Trophoblast cell (in vitro differentiated cells and primary cell): ENCODE measurements around the gene MUC5B.

ENCODE experiments used
- DNase-seq, 2 donors: peaks; one replicate each; pipeline ENCODE4 v3.0.0-alpha.2; 2016
- H2AFZ ChIP-seq: 2 replicates; pipeline ENCODE4 v1.6.1; 2013; ENCODE audit warnings: low read length, moderate library complexity, mild to moderate bottlenecking; ENCODE audit not compliant: insufficient read depth, poor library complexity
- H2AK5ac ChIP-seq: 2 replicates; pipeline ENCODE4 v1.6.1; 2013; ENCODE audit warnings: mild to moderate bottlenecking, low read length
- H2BK120ac ChIP-seq: 2 replicates; pipeline ENCODE4 v1.6.1; 2013; ENCODE audit warnings: low read length, mild to moderate bottlenecking, moderate library complexity; ENCODE audit not compliant: insufficient read depth, poor library complexity
- H2BK12ac ChIP-seq: 2 replicates; pipeline ENCODE4 v1.6.1; 2013; ENCODE audit warnings: mild to moderate bottlenecking, low read length, moderate library complexity
- H2BK5ac ChIP-seq: 2 replicates; pipeline ENCODE4 v1.6.1; 2013; ENCODE audit warnings: low read length, low read depth, moderate library complexity, mild to moderate bottlenecking; ENCODE audit not compliant: poor library complexity
- H3K14ac ChIP-seq: 2 replicates; pipeline ENCODE4 v1.6.1; 2013; ENCODE audit warnings: mild to moderate bottlenecking, low read length
- H3K18ac ChIP-seq: 2 replicates; pipeline ENCODE4 v1.6.1; 2013; ENCODE audit warnings: mild to moderate bottlenecking, low read length
- H3K23ac ChIP-seq: 2 replicates; pipeline ENCODE4 v1.6.1; 2013; ENCODE audit warnings: low read length
- H3K27ac ChIP-seq: 2 replicates; pipeline ENCODE4 v1.5.1; 2013; ENCODE audit warnings: low read depth, mild to moderate bottlenecking, inconsistent platforms, low read length, moderate library complexity
- H3K27me3 ChIP-seq: 2 replicates; pipeline ENCODE4 v1.6.1; 2013; ENCODE audit warnings: inconsistent platforms, mild to moderate bottlenecking, low read length, moderate library complexity; ENCODE audit not compliant: insufficient read depth
- H3K36me3 ChIP-seq, 2 experiments: 1 replicate in 1 of 2; 2 replicates in 1 of 2; pipeline ENCODE4 v1.6.1; 2013; ENCODE audit warnings: low read length in 2 of 2, mild to moderate bottlenecking in 2 of 2, moderate library complexity in 1 of 2; ENCODE audit not compliant: insufficient read depth in 2 of 2, control insufficient read depth in 1 of 2
- H3K4ac ChIP-seq: 2 replicates; pipeline ENCODE4 v1.6.1; 2013; ENCODE audit warnings: low read depth, mild to moderate bottlenecking, low read length, moderate library complexity
- H3K4me1 ChIP-seq, 2 experiments: 1 replicate in 1 of 2; 2 replicates in 1 of 2; pipeline ENCODE4 v1.6.1; 2013; ENCODE audit warnings: low read length in 2 of 2, mild to moderate bottlenecking in 2 of 2, moderate library complexity in 1 of 2; ENCODE audit not compliant: insufficient read depth in 2 of 2, control insufficient read depth in 1 of 2
- H3K4me2 ChIP-seq: 2 replicates; pipeline ENCODE4 v1.6.1; 2013; ENCODE audit warnings: inconsistent platforms, mild to moderate bottlenecking, low read length, moderate library complexity
- H3K4me3 ChIP-seq: 2 replicates; pipeline ENCODE4 v1.5.1; 2013; ENCODE audit warnings: mild to moderate bottlenecking, low read depth, low read length, inconsistent platforms
- H3K79me1 ChIP-seq: one replicate; pipeline ENCODE4 v1.6.1; 2013; ENCODE audit warnings: low read length
- H3K79me2 ChIP-seq: 2 replicates; pipeline ENCODE4 v1.6.1; 2013; ENCODE audit warnings: low read length, mild to moderate bottlenecking; ENCODE audit not compliant: control insufficient read depth, insufficient read depth, poor library complexity
- H3K9ac ChIP-seq: 2 replicates; pipeline ENCODE4 v1.6.1; 2013; ENCODE audit warnings: mild to moderate bottlenecking, low read length
- H3K9me3 ChIP-seq: 2 replicates; pipeline ENCODE4 v1.6.1; 2013; ENCODE audit warnings: low read depth, mild to moderate bottlenecking, control low read depth, inconsistent platforms, low read length; ENCODE audit not compliant: insufficient read depth
- H4K12ac ChIP-seq: 2 replicates; pipeline ENCODE4 v1.6.1; 2013; ENCODE audit warnings: low read depth, mild to moderate bottlenecking, low read length, moderate library complexity
- H4K8ac ChIP-seq: 2 replicates; pipeline ENCODE4 v1.6.1; 2013; ENCODE audit warnings: low read depth, mild to moderate bottlenecking, low read length, moderate library complexity
- H4K91ac ChIP-seq: one replicate; pipeline ENCODE4 v1.6.1; 2013; ENCODE audit warnings: low read depth, mild to moderate bottlenecking, low read length, moderate library complexity
- WGBS: extraction: QIAGEN DNeasy Blood & Tissue Kit; methylation state at CpG from one replicate; pipeline ENCODE4 v1.1.7; 2013; ENCODE audit warnings: missing lambda C conversion rate; ENCODE audit not compliant: insufficient read length, insufficient coverage; ENCODE audit errors: extremely low coverage; 5-methylcytosine and 5-hydroxymethylcytosine counted together

The MUC5B gene

DNA sequence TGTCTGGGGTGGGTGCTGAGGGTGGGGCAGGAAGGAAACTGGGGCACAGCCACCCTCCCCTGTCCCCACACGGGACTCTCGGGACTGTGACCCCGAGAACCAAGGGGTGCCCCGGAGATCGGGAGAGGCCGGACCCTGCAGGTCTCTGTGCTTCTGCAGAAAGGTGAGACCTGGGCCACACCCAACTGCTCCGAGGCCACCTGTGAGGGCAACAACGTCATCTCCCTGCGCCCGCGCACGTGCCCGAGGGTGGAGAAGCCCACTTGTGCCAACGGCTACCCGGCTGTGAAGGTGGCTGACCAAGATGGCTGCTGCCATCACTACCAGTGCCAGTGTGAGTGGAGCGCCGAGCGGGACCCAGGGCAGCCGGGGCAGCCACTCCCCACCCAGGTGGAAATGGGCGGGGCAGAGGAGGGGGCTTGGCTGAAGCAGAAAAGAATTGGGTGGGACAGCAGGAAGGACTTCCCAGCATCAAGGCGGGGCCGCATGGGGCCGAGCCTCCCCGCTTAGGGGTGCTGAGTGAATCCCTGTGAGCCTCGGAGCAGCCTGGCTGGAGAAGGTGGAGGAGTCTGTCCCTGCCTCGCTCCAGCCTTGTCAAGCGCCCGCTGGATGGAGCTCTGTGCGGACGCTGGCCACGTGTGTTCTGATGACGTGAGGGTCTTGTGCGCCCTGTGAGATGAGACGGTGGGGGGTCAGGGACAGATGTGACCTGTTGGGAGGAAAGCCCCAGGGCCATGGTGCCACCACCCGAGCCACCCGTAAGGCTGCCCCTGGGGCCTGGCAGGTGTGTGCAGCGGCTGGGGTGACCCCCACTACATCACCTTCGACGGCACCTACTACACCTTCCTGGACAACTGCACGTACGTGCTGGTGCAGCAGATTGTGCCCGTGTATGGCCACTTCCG is 29.3 kb upstream of the MUC5B start:
- DNase-seq = no peak
- no peak overlapping the region for H3K4ac ChIP-seq
- no peak overlapping the region for H4K91ac ChIP-seq
- H3K9me3 ChIP-seq = peaks cover 61% of the 10 kb centered on the region
- H3K18ac ChIP-seq = no peak overlapping the region
- no peak overlapping the region for H2AFZ ChIP-seq
- H3K23ac ChIP-seq = no peak overlapping the region
- no peak overlapping the region for H2BK5ac ChIP-seq
- WGBS = no CpG with 5 or more reads among the region's 43 CpGs
- H3K79me1 ChIP-seq = no peaks in the 10 kb centered on the region
- no peak overlapping the region for H3K27ac ChIP-seq
- no peak overlapping the region for H4K12ac ChIP-seq
- no peak overlapping the region for H3K14ac ChIP-seq
- no peak overlapping the region for H3K4me2 ChIP-seq
- no peak overlapping the region for H4K8ac ChIP-seq
- no peak overlapping the region for H2BK12ac ChIP-seq
- H3K79me2 ChIP-seq = no peaks in the 10 kb centered on the region
- H3K4me3 ChIP-seq = no peak overlapping the region
- no peak overlapping the region for H2BK120ac ChIP-seq
- no peak overlapping the region for H2AK5ac ChIP-seq
- no peaks in the 10 kb centered on the region for H3K36me3 ChIP-seq
- no peak overlapping the region for H3K9ac ChIP-seq
- no peaks in the 10 kb centered on the region for H3K4me1 ChIP-seq
- no peaks in the 10 kb centered on the region for H3K27me3 ChIP-seq

DNA sequence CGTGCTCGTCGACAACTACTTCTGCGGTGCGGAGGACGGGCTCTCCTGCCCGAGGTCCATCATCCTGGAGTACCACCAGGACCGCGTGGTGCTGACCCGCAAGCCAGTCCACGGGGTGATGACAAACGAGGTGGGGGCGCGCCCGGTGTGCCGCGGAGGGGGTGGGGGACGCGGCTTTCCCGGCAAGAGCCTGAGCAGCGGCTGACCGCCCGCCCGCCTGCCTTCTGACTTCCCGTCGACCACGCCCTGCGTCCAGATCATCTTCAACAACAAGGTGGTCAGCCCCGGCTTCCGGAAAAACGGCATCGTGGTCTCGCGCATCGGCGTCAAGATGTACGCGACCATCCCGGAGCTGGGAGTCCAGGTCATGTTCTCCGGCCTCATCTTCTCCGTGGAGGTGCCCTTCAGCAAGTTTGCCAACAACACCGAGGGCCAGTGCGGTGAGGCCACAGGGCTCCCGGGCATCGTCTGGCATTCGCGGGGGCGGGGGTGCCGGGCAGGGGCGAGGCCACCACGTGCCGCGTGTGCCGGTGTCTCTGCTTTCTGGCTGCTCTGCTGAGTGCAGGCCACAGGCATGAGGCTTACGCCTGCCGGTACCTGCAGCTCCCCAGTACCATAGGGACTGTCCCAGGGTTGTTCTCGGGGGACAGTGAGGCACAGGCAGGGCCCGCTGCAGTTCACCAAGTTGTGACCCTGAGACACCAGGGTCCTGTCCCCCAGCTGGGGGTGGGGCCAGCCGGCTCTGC is 28.5 kb upstream of the MUC5B start:
- Histone ChIP-seq H3K36me3 (no peaks in the 10 kb centered on the region), H3K14ac (no peak overlapping the region), H4K8ac (no peak overlapping the region), H3K9ac (no peak overlapping the region), H3K4me1 (no peaks in the 10 kb centered on the region), H4K12ac (no peak overlapping the region), H3K18ac (no peak overlapping the region), H3K27me3 (no peaks in the 10 kb centered on the region), H3K23ac (no peak overlapping the region), H3K4me2 (no peak overlapping the region), H4K91ac (no peak overlapping the region), H3K79me1 (no peaks in the 10 kb centered on the region), H2AFZ (no peak overlapping the region), H2BK5ac (no peak overlapping the region), H3K4me3 (no peak overlapping the region), H3K4ac (no peak overlapping the region), H2BK120ac (no peak overlapping the region), H3K9me3 (peaks cover 54% of the 10 kb centered on the region), H2AK5ac (no peak overlapping the region), H2BK12ac (no peak overlapping the region), H3K79me2 (no peaks in the 10 kb centered on the region), H3K27ac (no peak overlapping the region)
- WGBS = no CpG with 5 or more reads among the region's 59 CpGs
- no peak for DNase-seq

DNA sequence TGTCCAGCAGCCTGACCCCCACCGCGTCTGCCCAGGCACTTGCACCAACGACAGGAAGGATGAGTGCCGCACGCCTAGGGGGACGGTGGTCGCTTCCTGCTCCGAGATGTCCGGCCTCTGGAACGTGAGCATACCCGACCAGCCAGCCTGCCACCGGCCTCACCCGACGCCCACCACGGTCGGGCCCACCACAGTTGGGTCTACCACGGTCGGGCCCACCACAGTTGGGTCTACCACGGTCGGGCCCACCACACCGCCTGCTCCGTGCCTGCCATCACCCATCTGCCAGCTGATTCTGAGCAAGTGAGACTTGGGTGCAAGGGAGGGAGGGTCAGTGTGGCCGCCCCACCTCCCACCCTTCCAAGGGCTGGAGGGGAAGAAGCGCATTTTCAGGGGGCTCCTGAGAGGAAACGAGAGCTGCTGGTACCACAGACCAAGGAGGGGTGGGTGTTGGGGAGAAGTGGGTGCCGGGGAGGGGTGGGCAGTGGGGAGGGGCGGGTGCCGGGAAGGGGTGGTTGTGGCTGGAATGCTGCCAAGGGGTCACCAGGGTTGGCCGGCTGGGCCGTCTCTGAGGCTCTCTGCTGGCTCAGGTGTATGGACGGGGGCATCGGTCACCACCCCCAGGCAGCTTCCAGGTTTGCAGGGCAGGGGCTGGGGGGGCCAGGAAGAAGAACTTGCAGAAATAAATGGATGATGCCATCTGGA is 27.7 kb upstream of the MUC5B start:
- Histone ChIP-seq H3K79me1 (no peaks in the 10 kb centered on the region), H4K91ac (no peak overlapping the region), H3K4me1 (no peaks in the 10 kb centered on the region), H3K9me3 (peaks cover 49% of the 10 kb centered on the region), H3K18ac (no peak overlapping the region), H3K36me3 (no peaks in the 10 kb centered on the region), H2AK5ac (no peak overlapping the region), H3K14ac (no peak overlapping the region), H3K23ac (no peak overlapping the region), H3K27me3 (no peaks in the 10 kb centered on the region), H2BK120ac (no peak overlapping the region), H3K27ac (no peak overlapping the region), H2AFZ (no peak overlapping the region), H2BK12ac (no peak overlapping the region), H3K4ac (no peak overlapping the region), H2BK5ac (no peak overlapping the region), H4K8ac (no peak overlapping the region), H3K79me2 (no peaks in the 10 kb centered on the region), H3K4me3 (no peak overlapping the region), H4K12ac (no peak overlapping the region), H3K4me2 (no peak overlapping the region), H3K9ac (no peak overlapping the region)
- WGBS = no CpG with 5 or more reads among the region's 32 CpGs
- no peak for DNase-seq

DNA sequence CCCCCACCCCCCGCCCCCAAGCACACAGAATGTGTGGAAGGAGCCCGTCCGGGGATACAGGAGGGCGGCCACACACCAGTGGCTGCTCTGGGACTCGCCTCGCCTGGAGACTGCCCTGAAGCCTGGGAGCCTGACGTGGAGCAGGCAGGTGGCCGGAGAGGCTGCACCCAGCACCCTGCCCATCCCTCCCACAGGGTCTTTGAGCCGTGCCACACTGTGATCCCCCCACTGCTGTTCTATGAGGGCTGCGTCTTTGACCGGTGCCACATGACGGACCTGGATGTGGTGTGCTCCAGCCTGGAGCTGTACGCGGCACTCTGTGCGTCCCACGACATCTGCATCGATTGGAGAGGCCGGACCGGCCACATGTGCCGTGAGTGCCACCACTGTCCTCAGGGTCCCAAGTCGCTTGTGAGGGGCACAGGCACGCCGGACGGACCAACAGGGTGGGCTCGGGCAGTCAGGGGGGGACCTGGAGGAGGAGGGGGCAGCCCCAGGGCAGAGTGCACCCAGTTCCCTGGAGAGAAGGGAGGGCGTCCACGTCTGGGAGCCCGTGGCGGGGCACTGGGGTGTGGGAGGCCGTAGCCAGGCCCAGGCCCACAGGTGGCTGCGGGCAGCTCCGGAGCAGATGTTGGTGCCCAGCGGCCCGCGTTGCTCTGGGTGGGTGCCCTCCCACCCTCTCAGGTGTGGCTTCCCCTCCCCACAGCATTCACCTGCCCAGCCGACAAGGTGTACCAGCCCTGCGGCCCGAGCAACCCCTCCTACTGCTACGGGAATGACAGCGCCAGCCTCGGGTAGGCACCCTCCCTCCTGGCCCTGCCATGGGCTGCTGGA is 27.0 kb upstream of the MUC5B start:
- H2BK5ac ChIP-seq = no peak overlapping the region
- H3K23ac ChIP-seq = no peak overlapping the region
- no peak overlapping the region for H4K8ac ChIP-seq
- no peaks in the 10 kb centered on the region for H3K36me3 ChIP-seq
- no peak overlapping the region for H3K18ac ChIP-seq
- H3K4ac ChIP-seq = no peak overlapping the region
- WGBS = no CpG with 5 or more reads among the region's 41 CpGs
- H2BK120ac ChIP-seq = no peak overlapping the region
- H3K9ac ChIP-seq = no peak overlapping the region
- no peaks in the 10 kb centered on the region for H3K4me1 ChIP-seq
- H3K79me1 ChIP-seq = no peaks in the 10 kb centered on the region
- H3K27ac ChIP-seq = no peak overlapping the region
- H3K9me3 ChIP-seq = peaks cover 42% of the 10 kb centered on the region
- DNase-seq = no peak
- H3K4me3 ChIP-seq = no peak overlapping the region
- no peaks in the 10 kb centered on the region for H3K27me3 ChIP-seq
- no peaks in the 10 kb centered on the region for H3K79me2 ChIP-seq
- H2AK5ac ChIP-seq = no peak overlapping the region
- H4K12ac ChIP-seq = no peak overlapping the region
- no peak overlapping the region for H3K4me2 ChIP-seq
- H4K91ac ChIP-seq = no peak overlapping the region
- no peak overlapping the region for H3K14ac ChIP-seq
- no peak overlapping the region for H2BK12ac ChIP-seq
- H2AFZ ChIP-seq = no peak overlapping the region
